WERI-Rb-1 (cell line): Measurements from ENCODE around the gene ANGPTL7.

Experiments used
- DNase-seq: peaks from one replicate; pipeline ENCODE4 v3.0.0-alpha.2; 2020
- H3K27ac ChIP-seq: fragments of 250-450 bp; sonication (Bioruptor Pico); 2 replicates; pipeline ENCODE4 v1.5.1; 2020; ENCODE audit warnings: mild to moderate bottlenecking, moderate library complexity
- H3K27me3 ChIP-seq: fragments of 250-450 bp; sonication (Bioruptor Pico); 2 replicates; pipeline ENCODE4 v1.5.1; 2021; ENCODE audit warnings: mild to moderate bottlenecking, low read depth, moderate library complexity; ENCODE audit not compliant: insufficient read depth, severe bottlenecking
- H3K36me3 ChIP-seq: fragments of 250-450 bp; sonication (Bioruptor Pico); 2 replicates; pipeline ENCODE4 v1.5.1; 2020; ENCODE audit warnings: mild to moderate bottlenecking, moderate library complexity
- H3K4me3 ChIP-seq: 2 replicates; pipeline ENCODE4 v1.5.1; 2011; ENCODE audit warnings: low read depth, mild to moderate bottlenecking, control low read depth, low read length
- H3K9me3 ChIP-seq: fragments of 250-450 bp; sonication (Bioruptor Pico); 2 replicates; pipeline ENCODE4 v1.5.1; 2021; ENCODE audit warnings: mild to moderate bottlenecking, moderate library complexity; ENCODE audit not compliant: severe bottlenecking
- TF ChIP-seq, protein P1 (sequence below): IDR thresholded peaks from 2 replicates; pipeline ENCODE4 v1.5.1; 2011; ENCODE audit warnings: low read depth, mild to moderate bottlenecking, control low read depth, inconsistent platforms, low read length

The ANGPTL7 gene

DNA sequence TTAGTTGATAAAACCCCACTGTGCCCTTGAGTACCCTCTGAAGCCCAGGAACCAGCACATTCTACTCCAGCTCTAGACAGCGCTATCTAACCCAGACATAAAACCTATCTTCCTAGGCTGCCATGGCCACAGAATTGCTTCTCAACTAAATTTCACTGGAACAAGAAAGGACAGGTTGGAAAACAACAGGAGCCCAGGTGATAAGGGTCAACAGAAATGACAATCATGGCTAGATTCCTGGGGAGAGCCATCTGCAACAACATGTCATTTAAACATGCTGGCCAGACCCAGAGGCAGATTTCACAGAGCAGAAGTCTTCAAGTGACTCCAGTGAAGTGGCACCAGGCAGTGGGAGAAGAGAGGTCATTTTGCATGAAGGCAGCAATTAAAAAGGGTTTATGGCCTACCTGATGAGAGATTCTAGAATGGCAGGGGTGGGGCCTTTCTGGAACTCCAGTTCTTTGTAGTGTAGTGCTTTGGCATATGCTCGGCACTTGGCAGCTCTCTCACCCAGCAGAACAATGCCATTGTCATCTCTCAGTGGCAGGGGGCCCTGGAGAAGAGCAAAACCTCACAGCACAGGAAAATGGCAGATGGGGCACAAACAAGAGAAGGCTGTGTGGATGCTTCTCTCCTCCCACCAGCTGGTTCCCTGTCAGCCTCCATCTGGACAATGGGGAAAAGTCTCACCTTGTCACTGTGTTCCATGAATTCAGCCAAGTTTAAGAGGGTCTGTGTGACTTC, 9.9 kb downstream of the ANGPTL7 start:
- Histone ChIP-seq H3K4me3 (no peak overlapping the region), H3K27ac (no peak overlapping the region), H3K9me3 (no peaks in the 10 kb centered on the region), H3K27me3 (no peaks in the 10 kb centered on the region), H3K36me3 (peaks cover 75% of the 10 kb centered on the region)
- TF ChIP-seq, protein P1, sequence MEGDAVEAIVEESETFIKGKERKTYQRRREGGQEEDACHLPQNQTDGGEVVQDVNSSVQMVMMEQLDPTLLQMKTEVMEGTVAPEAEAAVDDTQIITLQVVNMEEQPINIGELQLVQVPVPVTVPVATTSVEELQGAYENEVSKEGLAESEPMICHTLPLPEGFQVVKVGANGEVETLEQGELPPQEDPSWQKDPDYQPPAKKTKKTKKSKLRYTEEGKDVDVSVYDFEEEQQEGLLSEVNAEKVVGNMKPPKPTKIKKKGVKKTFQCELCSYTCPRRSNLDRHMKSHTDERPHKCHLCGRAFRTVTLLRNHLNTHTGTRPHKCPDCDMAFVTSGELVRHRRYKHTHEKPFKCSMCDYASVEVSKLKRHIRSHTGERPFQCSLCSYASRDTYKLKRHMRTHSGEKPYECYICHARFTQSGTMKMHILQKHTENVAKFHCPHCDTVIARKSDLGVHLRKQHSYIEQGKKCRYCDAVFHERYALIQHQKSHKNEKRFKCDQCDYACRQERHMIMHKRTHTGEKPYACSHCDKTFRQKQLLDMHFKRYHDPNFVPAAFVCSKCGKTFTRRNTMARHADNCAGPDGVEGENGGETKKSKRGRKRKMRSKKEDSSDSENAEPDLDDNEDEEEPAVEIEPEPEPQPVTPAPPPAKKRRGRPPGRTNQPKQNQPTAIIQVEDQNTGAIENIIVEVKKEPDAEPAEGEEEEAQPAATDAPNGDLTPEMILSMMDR = no peak
- DNase-seq = no peak

DNA sequence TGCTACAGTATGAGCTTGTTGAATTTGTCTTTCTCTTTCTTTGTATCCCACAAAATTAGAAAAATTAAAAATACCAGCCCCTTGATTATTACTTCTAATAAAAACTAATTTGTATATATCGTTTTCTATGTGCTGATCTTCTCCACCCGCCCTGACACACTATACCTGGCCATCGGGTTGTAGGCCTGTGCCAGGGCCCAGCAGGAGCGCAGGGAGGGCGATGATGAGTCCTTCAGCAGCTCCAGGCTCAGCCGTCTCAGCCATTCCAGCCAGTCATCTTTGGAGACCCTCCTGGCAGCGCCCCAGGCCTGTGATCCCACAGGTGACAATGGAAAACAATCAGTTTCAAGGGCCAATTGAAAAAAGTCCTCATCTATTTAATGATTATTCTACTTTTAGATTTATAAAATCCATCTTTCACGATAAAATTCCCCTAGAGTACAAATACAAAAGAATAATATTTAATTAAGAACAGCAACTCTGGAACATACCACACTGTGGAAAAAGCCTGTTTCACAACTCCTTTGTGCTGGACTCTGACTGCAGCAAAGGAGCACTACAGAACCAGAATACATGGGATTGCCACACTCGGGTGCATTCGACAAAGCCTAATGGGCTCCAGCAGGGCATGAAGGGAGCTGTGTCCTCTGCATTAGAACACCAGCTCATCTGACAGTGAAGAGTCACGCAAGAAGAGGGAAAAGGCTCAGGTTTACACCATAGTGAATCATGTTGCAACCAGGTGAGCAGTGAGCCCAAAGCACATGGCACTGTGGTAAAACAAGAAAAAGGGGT, 15.4 kb downstream of the ANGPTL7 start:
- TF ChIP-seq, protein P1 = no peak
- no peaks in the 10 kb centered on the region for H3K27me3 ChIP-seq
- DNase-seq = no peak
- H3K9me3 ChIP-seq = no peaks in the 10 kb centered on the region
- peaks cover 80% of the 10 kb centered on the region for H3K36me3 ChIP-seq
- H3K4me3 ChIP-seq = no peak overlapping the region
- H3K27ac ChIP-seq = no peak overlapping the region

DNA sequence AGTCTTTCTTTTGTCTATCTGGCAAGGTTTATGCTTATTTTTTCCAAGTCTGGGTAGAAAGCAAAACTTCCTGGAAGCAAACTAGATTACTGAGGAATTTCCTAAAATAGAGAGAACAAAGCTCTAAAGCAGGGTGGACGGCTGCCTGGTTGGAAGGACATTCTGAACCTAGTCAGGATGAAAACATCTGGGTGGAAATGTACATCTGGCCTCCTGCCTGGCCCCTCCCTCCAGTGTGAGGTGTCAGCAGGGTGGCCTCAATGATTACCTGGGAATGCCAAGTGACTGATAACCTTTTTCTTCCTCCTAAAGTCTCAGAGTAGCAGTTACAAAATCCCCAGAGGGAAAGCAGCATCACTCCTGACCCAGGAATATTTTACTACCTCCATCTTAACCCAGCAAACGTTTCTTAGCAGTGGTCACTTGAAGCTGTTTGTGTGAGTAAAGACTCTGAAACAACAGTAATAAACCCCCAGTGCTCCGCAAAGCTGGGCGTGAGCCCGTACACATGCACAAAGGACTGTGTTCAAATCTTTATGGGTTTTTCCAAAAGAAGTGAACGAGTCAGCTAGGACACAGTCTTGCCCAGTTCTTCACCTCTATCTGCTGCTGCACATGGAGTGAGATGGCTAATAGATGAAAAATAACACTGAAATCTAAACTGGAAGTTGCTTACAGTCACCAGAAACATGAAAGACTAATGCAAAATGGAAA, 18.9 kb downstream of the ANGPTL7 start:
- Histone ChIP-seq H3K9me3 (no peaks in the 10 kb centered on the region), H3K4me3 (no peak overlapping the region), H3K36me3 (peaks cover 91% of the 10 kb centered on the region), H3K27ac (no peak overlapping the region), H3K27me3 (no peaks in the 10 kb centered on the region)
- TF ChIP-seq, protein P1 = no peak
- DNase-seq = no peak

DNA sequence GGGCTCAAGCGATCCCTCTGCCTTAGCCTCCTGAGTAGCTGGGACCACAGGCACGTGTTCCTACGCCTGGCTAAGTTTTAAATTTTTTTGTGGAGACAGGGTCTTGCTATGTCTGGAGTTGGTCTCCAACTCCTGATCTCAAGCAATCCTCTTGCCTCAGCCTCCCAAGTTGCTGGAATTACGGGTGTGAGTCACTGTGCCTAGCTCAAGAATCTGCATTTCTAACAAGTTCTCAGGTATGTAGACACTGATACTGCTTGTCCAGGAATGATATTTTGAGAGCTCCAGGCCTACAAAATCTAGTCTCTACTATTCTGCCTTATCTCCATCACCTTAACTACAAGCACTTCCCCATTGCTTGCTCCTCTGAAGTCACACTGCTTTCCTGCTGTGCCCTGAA, 22.3 kb downstream of the ANGPTL7 start:
- H3K4me3 ChIP-seq = no peak overlapping the region
- H3K27me3 ChIP-seq = no peaks in the 10 kb centered on the region
- DNase-seq = no peak
- H3K27ac ChIP-seq = no peak overlapping the region
- peaks cover 81% of the 10 kb centered on the region for H3K36me3 ChIP-seq
- TF ChIP-seq, protein P1 = no peak
- H3K9me3 ChIP-seq = no peaks in the 10 kb centered on the region

DNA sequence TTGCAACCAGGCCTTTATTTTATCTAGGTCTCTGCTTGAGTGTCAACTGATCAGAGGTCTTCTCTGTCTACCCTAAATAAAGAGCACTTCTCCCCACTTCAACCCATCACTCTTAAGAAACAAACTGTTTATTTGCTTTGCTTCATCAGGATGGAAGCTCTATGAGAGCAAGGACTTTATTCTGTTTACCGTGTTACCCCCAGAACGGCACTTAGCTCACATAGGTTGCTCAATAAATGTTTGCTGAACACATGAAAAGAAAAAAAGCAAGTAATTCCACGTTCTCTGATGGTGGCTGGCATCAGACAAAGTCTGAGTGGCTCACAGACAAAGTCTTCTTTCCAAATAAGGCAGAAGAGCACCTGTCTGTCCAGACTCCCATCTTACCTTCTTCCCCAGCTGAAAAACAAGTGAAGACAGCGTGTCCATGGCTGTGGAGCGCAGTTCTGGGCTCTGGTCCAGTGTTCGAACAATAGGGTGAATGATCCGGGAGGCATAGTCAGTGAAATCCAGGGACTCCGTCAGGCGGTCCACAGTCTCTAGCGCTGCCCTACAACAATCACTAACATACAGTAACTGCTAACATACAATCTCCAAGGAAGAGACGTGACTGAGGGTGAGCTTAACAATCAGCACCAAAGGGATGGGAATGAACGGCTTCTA, 22.9 kb downstream of the ANGPTL7 start:
- TF ChIP-seq, protein P1 = no peak
- Histone ChIP-seq H3K27me3 (no peaks in the 10 kb centered on the region), H3K36me3 (peaks cover 78% of the 10 kb centered on the region), H3K27ac (no peak overlapping the region), H3K4me3 (no peak overlapping the region), H3K9me3 (no peaks in the 10 kb centered on the region)
- DNase-seq = no peak
